AG04450 (cell line): ENCODE data around the gene PLEKHF1. TPM values are rescaled to one million over a fixed set of nuclear protein-coding genes. Genes with fewer than 3 reads are reported as not detected.

Source experiments
- CTCF ChIA-PET: fragments of 300-600, 350-600 bp; formaldehyde crosslinking; extraction: SDS; loops from one replicate; lab custom pipeline; 2022; ENCODE audit warnings: antibody characterized with exemption, inconsistent platforms; lab: Charles Lee
- POLR2A ChIA-PET: fragments of 350-600 bp; formaldehyde crosslinking; extraction: SDS; loops from one replicate; lab custom pipeline; 2021; ENCODE audit warnings: antibody characterized with exemption, inconsistent platforms; lab: Yijun Ruan, JAX
- DNase-seq: peaks from one replicate; pipeline ENCODE4 v3.0.0-alpha.2; 2011; ENCODE audit warnings: low read depth, low spot score
- H3K27ac ChIP-seq: one replicate; pipeline ENCODE4 v1.5.1; 2012; ENCODE audit warnings: low read depth, low read length, control low read depth
- H3K27me3 ChIP-seq: one replicate; pipeline ENCODE4 v1.6.0; 2012; ENCODE audit warnings: low read length; ENCODE audit not compliant: control insufficient read depth, insufficient read depth
- H3K4me3 ChIP-seq: 2 replicates; pipeline ENCODE4 v1.5.1; 2011; ENCODE audit warnings: mild to moderate bottlenecking, low read depth, low read length, control low read depth
- H3K9me3 ChIP-seq: 2 replicates; pipeline ENCODE4 v1.5.1; 2012; ENCODE audit warnings: low read length; ENCODE audit not compliant: control insufficient read depth, insufficient read depth
- polyA plus RNA-seq: library from polyadenylated mRNA; depleted of rRNA; stranded (reverse); fragments of >200 nt; gene quantifications from 2 replicates; pipeline ENCODE4 v1.2.3, GENCODE V29; 2011
- TF ChIP-seq, protein P1 (sequence below): IDR thresholded peaks from 2 replicates; pipeline ENCODE4 v1.5.1; 2011; ENCODE audit warnings: low read depth, low read length, control low read depth, inconsistent platforms

The PLEKHF1 gene
- polyA plus RNA-seq, 1 experiment, result 5.4 TPM

- ChIA-PET POLR2A (no interaction called here), CTCF (interaction anchor here (1.1 kb wide), 1 partner anchor 29 kb away, joined by 4 read pairs; no protein-coding TSS in a partner anchor)
- TF ChIP-seq, protein P1, sequence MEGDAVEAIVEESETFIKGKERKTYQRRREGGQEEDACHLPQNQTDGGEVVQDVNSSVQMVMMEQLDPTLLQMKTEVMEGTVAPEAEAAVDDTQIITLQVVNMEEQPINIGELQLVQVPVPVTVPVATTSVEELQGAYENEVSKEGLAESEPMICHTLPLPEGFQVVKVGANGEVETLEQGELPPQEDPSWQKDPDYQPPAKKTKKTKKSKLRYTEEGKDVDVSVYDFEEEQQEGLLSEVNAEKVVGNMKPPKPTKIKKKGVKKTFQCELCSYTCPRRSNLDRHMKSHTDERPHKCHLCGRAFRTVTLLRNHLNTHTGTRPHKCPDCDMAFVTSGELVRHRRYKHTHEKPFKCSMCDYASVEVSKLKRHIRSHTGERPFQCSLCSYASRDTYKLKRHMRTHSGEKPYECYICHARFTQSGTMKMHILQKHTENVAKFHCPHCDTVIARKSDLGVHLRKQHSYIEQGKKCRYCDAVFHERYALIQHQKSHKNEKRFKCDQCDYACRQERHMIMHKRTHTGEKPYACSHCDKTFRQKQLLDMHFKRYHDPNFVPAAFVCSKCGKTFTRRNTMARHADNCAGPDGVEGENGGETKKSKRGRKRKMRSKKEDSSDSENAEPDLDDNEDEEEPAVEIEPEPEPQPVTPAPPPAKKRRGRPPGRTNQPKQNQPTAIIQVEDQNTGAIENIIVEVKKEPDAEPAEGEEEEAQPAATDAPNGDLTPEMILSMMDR, result no peak
- Histone ChIP-seq H3K27ac (peak overlapping the region; percentile 98), H3K27me3 (no peaks in the 10 kb centered on the region), H3K4me3 (peak overlapping the region; percentile 50), H3K9me3 (peaks cover 20% of the 10 kb centered on the region)
- DNase-seq, result peak; percentile 90
Measured at GRCh38 chr19:29687244-29687896, 22.1 kb downstream of the PLEKHF1 start.

DNA sequence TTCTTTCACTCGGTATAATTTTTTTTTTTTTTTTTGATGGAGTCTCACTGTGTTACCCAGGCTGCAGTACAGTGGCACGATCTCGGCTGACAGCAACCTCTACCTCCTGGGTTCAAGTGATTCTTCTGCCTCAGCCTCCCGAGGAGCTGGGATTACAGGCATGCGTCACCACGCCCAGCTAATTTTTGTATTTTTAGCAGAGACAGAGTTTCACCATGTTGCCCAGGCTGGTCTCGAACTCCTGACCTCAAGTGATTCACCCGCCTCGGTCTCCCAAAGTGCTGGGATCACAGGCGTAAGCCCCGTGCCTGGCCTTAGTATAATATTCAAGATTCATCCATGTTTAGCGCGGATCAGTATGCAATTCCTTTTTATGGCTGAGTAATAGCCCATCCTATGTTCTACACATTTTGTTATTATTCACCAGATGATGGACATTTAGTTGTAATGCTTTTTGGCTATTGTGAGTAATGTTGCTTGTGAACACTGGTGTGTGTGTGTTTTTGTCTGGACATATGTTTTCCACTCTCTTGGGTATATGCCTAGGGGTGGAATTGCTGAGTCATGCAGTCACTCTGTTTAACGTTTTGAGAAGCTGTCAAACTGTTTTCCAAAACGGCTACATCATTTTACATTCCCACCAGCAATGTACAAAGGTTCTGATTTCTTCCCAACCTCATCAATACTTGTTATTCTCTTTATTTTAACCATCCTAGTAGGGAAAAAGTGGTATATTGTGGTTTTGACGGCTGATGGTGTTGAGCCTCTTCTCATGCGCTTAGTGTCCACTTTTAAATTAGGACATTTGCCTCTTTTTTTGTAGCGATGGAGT, 22.9 kb downstream of the PLEKHF1 start:
- peaks cover 20% of the 10 kb centered on the region for H3K9me3 ChIP-seq
- peak overlapping the region; percentile 98 for H3K27ac ChIP-seq
- TF ChIP-seq, protein P1, result no peak
- H3K4me3 ChIP-seq, result no peak overlapping the region
- DNase-seq, result no peak
- H3K27me3 ChIP-seq, result no peaks in the 10 kb centered on the region
- CTCF ChIA-PET, result interaction anchor here (0.8 kb wide), 1 partner anchor 78 kb away, joined by 4 read pairs; no protein-coding TSS in a partner anchor
- POLR2A ChIA-PET, result no interaction called here

DNA sequence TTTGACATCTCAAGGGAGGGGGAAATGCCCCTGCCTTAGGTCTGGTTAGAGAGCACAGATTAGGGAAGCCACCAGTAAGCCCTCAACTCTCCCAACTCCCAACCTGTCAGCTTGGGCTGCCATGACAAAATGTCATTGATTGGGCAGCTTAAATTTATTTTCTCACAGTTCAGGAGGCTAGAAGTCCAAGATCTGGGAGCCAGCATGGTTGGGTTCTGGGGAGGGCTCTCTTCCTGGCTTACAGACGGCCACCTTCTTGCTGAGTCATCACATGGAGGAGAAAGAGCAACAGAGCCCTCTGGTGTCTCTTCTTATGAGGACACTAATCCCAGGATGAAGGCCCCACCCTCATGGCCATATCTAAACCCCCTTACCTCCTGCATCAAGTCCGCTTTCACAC, 25.6 kb downstream of the PLEKHF1 start:
- ChIA-PET POLR2A (no interaction called here), CTCF (interaction anchor here (0.7 to 1.8 kb wide), 3 partner anchors 79 to 84 kb away, joined by 3 to 9 read pairs (median 8); partner anchors contain the start of gene POP4)
- Histone ChIP-seq H3K9me3 (peaks cover 20% of the 10 kb centered on the region), H3K4me3 (no peak overlapping the region), H3K27me3 (no peaks in the 10 kb centered on the region), H3K27ac (no peak overlapping the region)
- TF ChIP-seq, protein P1, result no peak
- DNase-seq, result no peak

- no peaks in the 10 kb centered on the region for H3K27me3 ChIP-seq
- no peak for DNase-seq
- POLR2A ChIA-PET, result interaction anchor here (1.5 kb wide), 1 partner anchor 88 kb away, joined by 4 read pairs; the partner anchor contains the start of gene POP4
- CTCF ChIA-PET, result interaction anchor here (0.6 to 4.7 kb wide), 30 partner anchors 9 to 272 kb away, joined by 3 to 87 read pairs (median 4); partner anchors contain the start of genes C19orf12, PLEKHF1, POP4 and URI1
- H3K4me3 ChIP-seq, result no peak overlapping the region
- H3K9me3 ChIP-seq, result peaks cover 12% of the 10 kb centered on the region
- TF ChIP-seq, protein P1, result no peak
- H3K27ac ChIP-seq, result peak overlapping the region; percentile 31
Measured at GRCh38 chr19:29694161-29694560, 28.9 kb downstream of the PLEKHF1 start.
